IPS-NIHi11 (cell line): Measurements from ENCODE around the gene PPP2R2B.

Experiments used
- DNase-seq: peaks from one replicate; pipeline ENCODE4 v3.0.0; 2012; ENCODE audit warnings: mixed read lengths, low spot score

Gene PPP2R2B

DNA sequence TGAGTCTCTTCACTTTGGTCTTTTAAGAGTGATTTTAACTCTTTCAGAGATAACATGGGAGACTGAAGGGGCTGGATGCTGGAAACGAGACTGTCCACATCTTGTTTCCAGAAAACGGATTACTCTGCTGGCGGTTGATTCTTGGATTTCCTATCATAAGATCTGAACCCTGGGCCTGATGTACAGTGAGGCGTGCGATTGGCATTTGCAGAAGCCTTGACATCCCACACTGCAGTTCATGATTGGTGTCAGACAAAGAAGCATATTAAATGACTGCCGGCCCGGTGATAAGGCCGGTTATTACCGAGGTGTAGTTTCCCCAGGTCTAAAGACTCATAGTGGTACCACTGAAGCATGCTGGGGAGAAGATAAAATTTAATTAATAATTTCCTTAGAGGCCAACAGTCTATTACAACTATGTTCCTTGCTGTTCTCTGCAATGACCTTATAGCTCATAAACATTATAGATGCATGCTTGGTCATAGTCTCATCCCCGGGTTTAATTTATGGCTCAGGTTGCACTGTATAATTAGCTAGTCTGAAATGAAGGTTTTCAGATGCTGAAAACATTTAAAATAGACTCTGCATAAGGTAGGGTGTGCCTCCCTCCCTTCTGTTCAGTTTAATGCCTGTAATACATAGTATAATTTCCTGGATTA lies 99.2 kb downstream of the PPP2R2B start:
- DNase-seq, result no peak

DNA sequence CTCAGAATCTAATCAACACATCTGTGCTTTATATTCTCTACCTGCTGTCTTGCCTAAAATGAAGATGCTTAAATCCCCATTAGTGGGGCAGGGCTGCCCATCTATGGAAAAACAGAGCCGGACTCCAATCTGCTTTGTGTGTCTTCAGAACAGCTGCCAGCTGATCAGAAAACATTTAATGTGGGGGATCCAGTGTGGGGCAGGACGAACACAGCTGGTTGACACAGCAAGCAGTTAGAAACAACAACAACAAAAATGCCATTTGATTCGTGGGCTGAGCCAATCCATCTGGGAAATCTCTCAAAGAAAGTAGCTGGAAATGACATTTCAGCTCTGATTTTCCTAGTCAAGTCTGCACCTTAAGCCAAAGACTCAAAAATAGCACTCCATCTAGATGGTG lies 99.8 kb downstream of the PPP2R2B start:
- no peak for DNase-seq

GRCh38 chr5:146778261-146778660 lies 100.3 kb downstream of the PPP2R2B start:
- DNase-seq, result no peak

DNA sequence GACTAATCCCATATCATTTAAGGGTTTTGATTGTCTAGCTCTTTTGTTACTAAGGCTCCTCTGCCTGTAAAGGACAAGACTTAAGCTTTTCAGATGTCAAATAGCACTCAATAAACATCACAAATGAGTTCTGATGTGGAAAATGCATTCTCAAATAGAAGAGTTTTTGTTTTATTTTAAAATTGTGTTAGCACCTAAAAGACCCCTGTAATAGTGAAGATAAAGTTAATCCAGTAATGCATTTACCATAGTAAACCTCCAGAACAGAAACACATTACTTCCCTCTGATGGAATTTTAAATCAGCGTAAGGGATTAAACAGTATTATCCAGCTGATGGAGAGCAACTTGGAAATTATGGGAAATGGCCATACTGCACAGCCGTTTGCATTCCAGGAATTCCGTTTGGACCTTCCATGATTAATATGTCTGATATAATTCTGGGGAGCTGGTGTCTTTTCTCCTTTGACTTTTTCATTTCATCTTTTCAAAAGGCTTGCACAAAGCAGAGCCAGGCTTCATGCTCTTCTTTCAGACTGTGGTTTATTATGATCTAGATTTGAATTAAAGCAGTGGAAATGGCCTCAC lies 105.6 kb downstream of the PPP2R2B start:
- no peak for DNase-seq

DNA sequence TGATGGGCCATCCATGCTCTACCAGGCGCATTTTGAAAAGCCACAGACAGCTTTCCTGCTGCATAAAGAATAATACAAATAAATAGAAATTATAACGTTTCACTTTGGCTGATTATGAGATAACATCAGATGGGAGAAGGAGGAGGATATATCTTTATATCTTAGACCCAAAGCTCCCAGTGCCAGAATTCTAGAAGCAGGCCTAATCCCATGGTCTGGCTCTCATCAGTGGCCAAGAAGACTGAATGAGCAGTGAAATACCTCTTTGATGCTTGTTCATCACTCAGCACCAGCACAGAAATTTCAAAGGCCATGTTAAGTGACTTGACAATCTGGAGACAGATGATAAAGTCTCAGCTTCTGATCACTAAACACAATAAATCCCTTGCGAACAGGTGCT lies 107.6 kb downstream of the PPP2R2B start:
- DNase-seq, result no peak

DNA sequence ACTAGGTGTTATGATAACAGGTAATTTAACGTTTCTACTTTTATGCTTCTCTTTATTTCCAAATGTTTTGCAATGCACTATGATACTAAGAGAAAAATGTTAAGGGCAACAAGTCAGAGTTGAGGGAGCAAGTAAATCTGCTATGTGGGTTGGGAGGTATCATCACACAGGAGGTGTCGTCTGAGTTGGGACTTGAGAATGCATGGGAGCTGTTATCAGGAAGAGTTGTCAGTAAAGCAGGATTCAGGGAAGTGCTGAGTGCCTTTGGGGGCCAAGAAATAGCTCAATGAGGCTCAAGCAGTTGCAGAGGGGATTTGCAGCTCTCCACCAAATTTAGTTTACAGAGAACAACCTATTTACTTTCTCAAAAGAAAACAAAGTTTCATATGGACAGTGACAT lies 108.0 kb downstream of the PPP2R2B start:
- no peak for DNase-seq

DNA sequence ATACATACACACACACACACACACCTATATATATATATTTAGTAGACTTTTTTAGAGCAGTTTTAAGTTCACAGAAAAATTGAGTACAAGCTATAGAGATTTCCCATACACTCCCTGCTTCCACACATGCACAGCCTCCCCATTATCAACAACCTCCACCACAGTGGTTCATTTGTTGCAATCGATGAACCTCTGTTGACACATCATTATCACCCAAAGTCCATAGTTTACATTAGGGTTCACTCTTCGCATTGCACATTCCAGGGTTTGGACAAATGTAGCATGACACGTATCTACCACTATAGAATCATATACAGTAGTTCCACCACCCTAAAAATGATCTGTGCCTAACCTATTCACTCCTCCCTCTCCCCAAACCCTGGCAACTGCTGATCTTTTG lies 111.0 kb downstream of the PPP2R2B start:
- DNase-seq, result no peak

DNA sequence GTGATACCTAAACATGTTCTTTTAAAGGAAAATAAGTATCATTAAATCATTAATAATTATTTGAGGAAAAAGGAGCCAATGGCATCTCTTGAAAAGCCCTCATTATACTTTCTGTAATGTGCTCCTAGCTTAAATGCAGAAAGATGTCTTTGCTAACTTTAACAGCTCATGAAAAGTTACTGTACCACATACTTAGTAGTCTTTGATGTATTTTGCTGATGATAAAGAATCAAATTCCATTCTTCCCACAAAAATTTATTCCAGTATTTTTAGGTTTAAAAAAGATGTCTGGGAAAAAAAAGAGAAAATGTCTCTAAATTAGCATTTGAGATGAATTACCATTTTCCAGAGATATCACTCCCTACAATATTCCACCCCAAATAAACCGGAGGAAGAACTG lies 112.5 kb downstream of the PPP2R2B start:
- no peak for DNase-seq

- no peak for DNase-seq
These were observed 113.3 kb downstream of the PPP2R2B start for GRCh38 chr5:146765089-146765832.

- no peak for DNase-seq
These were observed 115.7 kb downstream of the PPP2R2B start for GRCh38 chr5:146762830-146763229.

GRCh38 chr5:146761811-146762210 lies 116.7 kb downstream of the PPP2R2B start:
- no peak for DNase-seq

DNA sequence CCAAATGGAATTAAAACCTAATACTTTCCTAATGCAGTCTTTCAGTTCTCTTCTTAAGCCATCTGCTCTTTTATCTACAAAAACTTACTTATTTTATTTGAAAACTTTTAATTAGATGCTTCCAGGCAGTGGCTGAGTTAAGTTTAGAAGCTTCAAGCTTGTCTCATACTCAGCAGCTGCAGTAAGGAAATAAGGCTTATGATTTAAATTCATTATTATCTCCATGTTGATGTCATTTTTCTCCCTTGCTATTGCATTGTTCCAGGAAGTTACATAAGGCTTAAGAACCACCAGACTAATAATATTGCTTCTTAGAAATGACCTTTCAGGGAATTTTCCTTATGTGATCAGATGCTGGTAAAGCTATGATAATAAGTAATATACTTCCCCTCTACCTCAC lies 119.6 kb downstream of the PPP2R2B start:
- no peak for DNase-seq

DNA sequence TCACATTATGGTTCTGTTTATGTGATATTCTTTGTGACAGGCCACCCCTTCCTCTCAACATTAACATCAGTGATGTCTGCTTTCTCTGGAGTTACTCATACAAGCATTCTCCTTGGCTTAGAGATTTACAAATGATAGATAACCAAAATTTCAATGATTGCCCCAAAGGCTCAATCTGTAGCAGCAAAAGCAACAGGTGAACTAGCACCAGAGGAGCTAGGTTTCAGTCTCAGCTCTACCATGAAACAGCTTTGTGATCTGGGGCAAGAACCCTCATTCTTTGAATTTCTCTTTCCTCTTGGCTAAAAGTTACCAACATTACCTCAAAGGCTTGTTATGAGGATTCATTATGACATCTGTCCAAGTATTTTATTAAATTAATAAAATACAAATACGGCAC lies 120.5 kb downstream of the PPP2R2B start:
- DNase-seq, result no peak

- no peak for DNase-seq
These were observed 122.0 kb downstream of the PPP2R2B start for GRCh38 chr5:146756546-146756945.

DNA sequence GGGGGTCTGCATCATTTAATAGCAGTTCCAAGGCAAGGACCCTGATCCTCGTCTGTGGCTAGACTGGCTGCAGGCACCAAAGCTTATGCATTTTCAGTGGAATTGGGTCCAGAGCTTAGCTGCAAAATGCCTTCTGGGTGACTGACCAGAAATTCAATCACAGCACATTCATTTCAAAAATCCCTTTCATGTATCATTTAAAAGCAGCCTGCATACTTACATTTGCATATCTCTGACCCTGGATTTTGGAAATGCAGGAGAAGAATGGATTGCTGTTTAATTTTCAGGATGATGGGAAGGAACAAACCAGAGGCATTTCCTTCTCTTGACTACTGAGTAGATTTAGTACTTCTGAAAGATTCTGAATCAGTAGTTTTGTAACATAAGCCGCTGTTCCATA lies 122.8 kb downstream of the PPP2R2B start:
- no peak for DNase-seq

- DNase-seq, result no peak
These were observed 123.9 kb downstream of the PPP2R2B start for GRCh38 chr5:146754621-146755020.

DNA sequence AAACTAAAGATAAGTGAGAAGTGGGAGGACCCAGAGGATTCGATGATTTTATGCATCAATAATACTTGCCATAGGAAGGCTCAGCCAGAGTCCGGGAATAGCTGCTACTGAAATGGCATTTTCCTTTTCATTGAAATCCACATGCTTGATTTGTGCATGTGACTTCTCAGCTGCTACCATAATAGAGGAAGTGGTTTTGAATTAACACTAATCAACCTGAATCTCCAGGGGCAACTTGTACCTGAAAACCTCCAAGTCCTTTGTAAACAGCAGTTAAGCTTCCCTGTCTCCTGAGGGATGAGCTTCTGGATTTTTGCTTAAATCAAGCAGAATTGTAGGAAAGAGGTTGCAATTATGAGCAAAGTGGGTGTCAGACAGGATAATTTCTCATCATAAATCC lies 124.9 kb downstream of the PPP2R2B start:
- no peak for DNase-seq

GRCh38 chr5:146751781-146752401 lies 126.7 kb downstream of the PPP2R2B start:
- no peak for DNase-seq

DNA sequence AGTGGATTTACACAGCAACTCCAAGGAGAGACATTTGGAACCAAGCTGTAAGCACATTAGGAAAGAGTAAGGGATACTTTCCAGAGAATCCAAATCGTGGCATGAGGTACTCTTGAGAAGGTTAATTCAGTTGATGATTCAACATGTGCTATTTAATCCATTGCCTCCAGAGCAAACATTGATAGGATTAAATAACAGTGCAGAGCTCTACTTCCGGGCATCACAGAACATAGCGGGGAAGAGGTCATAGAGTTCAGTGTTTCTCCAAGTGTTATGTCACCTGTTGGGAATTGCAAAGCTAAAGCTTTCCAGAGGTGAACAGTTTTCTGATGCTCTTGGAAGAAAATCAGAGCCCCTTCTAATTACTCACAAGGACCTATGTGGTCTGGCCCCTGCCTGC lies 127.5 kb downstream of the PPP2R2B start:
- DNase-seq, result no peak

GRCh38 chr5:146748533-146748932 lies 130.0 kb downstream of the PPP2R2B start:
- no peak for DNase-seq

DNA sequence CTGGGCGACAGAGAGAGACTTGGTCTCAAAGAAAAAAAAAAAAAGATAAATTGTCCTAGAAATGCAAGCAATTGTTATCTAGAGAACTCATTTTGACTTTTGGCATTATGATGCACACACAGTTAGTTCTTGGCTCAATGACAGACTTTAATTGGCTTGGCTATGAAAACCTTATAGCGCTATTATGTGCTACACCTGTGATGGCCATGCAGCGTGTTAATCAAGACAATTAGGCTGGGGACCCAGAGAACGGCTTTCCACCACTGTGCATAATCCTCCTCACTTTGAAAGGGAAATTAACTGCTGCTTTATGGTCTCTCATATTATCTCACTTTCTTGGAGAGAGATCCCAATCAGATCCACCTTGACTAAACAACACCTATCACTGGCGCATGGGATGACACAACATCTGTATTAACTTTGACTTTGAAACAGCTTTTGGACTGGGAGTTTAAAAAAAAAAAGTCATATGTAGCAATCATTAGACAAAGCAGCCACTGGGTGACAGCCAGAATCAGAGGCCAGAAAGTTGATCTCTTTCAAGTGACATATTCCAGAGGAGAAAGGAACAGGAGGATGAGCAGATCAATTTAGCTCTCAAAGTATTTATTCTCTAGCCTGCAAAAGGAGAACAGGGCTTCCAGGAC lies 132.5 kb downstream of the PPP2R2B start:
- no peak for DNase-seq

GRCh38 chr5:146744068-146744745 lies 134.3 kb downstream of the PPP2R2B start:
- no peak for DNase-seq
